Liver (tissue), 9 donors: Measurements from ENCODE around the gene NF1. TPM values are rescaled to one million over a fixed set of nuclear protein-coding genes. Genes with fewer than 3 reads are reported as not detected.
"Not testable (repeated sequence)": the region's sequence is repeated elsewhere in the genome, so short reads cannot be mapped to it uniquely, and the experiment has no call there.

Source experiments
- DNase-seq: peaks from one replicate; pipeline ENCODE4 v3.0.0-alpha.2; 2017; ENCODE audit warnings: low spot score
- H3K27ac ChIP-seq, 2 donors: one replicate each; pipeline ENCODE4 v1.7.0; 2013; ENCODE audit warnings: inconsistent platforms in 2 of 2, low read length in 2 of 2, control low read depth in 1 of 2, low read depth in 1 of 2, mild to moderate bottlenecking in 1 of 2
- H3K27me3 ChIP-seq, 4 donors: one replicate each; pipeline versions ENCODE4 v1.6.1 to v1.7.0; 2013; ENCODE audit warnings: low read length in 3 of 4, inconsistent platforms in 1 of 4, mild to moderate bottlenecking in 1 of 4, moderate library complexity in 1 of 4; ENCODE audit not compliant: control insufficient read depth in 4 of 4, insufficient read depth in 4 of 4
- H3K36me3 ChIP-seq, 4 donors: one replicate each; pipeline versions ENCODE4 v1.6.1 to v1.7.0; 2013; ENCODE audit warnings: low read length in 3 of 4, mild to moderate bottlenecking in 3 of 4, low read depth in 1 of 4, moderate library complexity in 1 of 4; ENCODE audit not compliant: control insufficient read depth in 4 of 4, insufficient read depth in 3 of 4
- H3K4me1 ChIP-seq, 4 donors: one replicate each; pipeline versions ENCODE4 v1.6.1 to v1.7.0; 2013; ENCODE audit warnings: low read length in 3 of 4, mild to moderate bottlenecking in 3 of 4, moderate library complexity in 1 of 4; ENCODE audit not compliant: control insufficient read depth in 4 of 4, insufficient read depth in 4 of 4
- H3K4me3 ChIP-seq, 3 donors: one replicate each; pipeline versions ENCODE4 v1.6.1 to v1.7.0; 2013; ENCODE audit warnings: low read length in 3 of 3, control low read depth in 1 of 3, low read depth in 1 of 3, mild to moderate bottlenecking in 1 of 3
- H3K9ac ChIP-seq, 2 donors: one replicate each; pipeline ENCODE4 v1.7.0; 2013; ENCODE audit warnings: low read length in 2 of 2, mild to moderate bottlenecking in 2 of 2, moderate library complexity in 2 of 2, control low read depth in 1 of 2, low read depth in 1 of 2
- H3K9me3 ChIP-seq, 4 donors: one replicate each; pipeline versions ENCODE4 v1.6.1 to v1.7.0; 2013; ENCODE audit warnings: low read length in 3 of 4; ENCODE audit not compliant: control insufficient read depth in 4 of 4
- ATF3 ChIP-seq: IDR thresholded peaks from 2 replicates; pipeline ENCODE4 v1.6.1; 2016; ENCODE audit warnings: antibody characterized with exemption
- CTCF ChIP-seq: fragments of 150-350 bp; IDR thresholded peaks from 2 replicates; pipeline ENCODE4 v1.5.1; 2017; ENCODE audit warnings: improper control_type of control experiment, low read depth, low read length; ENCODE audit not compliant: missing input control
- EGR1 ChIP-seq, 2 donors: IDR thresholded peaks; 2 replicates each; pipeline ENCODE4 v1.6.1; 2016 to 2018; ENCODE audit warnings: antibody characterized with exemption in 2 of 2, low read depth in 2 of 2
- FOXA1 ChIP-seq: IDR thresholded peaks from 2 replicates; pipeline ENCODE4 v1.6.1; 2016; ENCODE audit warnings: antibody characterized with exemption
- FOXA2 ChIP-seq: IDR thresholded peaks from 2 replicates; pipeline ENCODE4 v1.6.1; 2016; ENCODE audit warnings: antibody characterized with exemption
- GABPA ChIP-seq, 2 donors: IDR thresholded peaks in 1 of 2; conservative IDR thresholded peaks in 1 of 2; 2 replicates each; pipeline ENCODE4 v1.6.1; 2016; ENCODE audit warnings: antibody characterized with exemption in 2 of 2, mild to moderate bottlenecking in 1 of 2, moderate library complexity in 1 of 2
- HNF4A ChIP-seq, 2 donors: conservative IDR thresholded peaks; 2 replicates each; pipeline ENCODE4 v1.6.1; 2016; ENCODE audit warnings: antibody characterized with exemption in 2 of 2, mild to moderate bottlenecking in 2 of 2
- HNF4G ChIP-seq: IDR thresholded peaks from 2 replicates; pipeline ENCODE4 v1.6.1; 2016; ENCODE audit warnings: antibody characterized with exemption
- JUND ChIP-seq, 2 donors: IDR thresholded peaks; 2 replicates each; pipeline ENCODE4 v1.6.1; 2016; ENCODE audit warnings: antibody characterized with exemption in 2 of 2
- MAX ChIP-seq: IDR thresholded peaks from 2 replicates; pipeline ENCODE4 v1.6.1; 2016; ENCODE audit warnings: antibody characterized with exemption
- NR2F2 ChIP-seq: IDR thresholded peaks from 2 replicates; pipeline ENCODE4 v1.6.1; 2016; ENCODE audit warnings: antibody characterized with exemption
- RAD21 ChIP-seq, 2 donors: IDR thresholded peaks; 2 replicates each; pipeline ENCODE4 v1.6.1; 2016; ENCODE audit warnings: antibody characterized with exemption in 2 of 2, mild to moderate bottlenecking in 2 of 2
- REST ChIP-seq: IDR thresholded peaks from 2 replicates; pipeline ENCODE4 v1.6.1; 2016; ENCODE audit warnings: antibody characterized with exemption, mild to moderate bottlenecking
- RXRA ChIP-seq, 2 donors: IDR thresholded peaks; 2 replicates each; pipeline ENCODE4 v1.6.1; 2017 to 2018; ENCODE audit warnings: antibody characterized with exemption in 2 of 2, mild to moderate bottlenecking in 1 of 2
- SP1 ChIP-seq: IDR thresholded peaks from 2 replicates; pipeline ENCODE4 v1.6.1; 2018; ENCODE audit warnings: antibody characterized with exemption, mild to moderate bottlenecking
- TAF1 ChIP-seq: conservative IDR thresholded peaks from 2 replicates; pipeline ENCODE4 v1.6.1; 2016; ENCODE audit warnings: antibody characterized with exemption, mild to moderate bottlenecking
- YY1 ChIP-seq: IDR thresholded peaks from 2 replicates; pipeline ENCODE4 v1.6.1; 2016; ENCODE audit warnings: antibody characterized with exemption, mild to moderate bottlenecking
- ZBTB33 ChIP-seq: IDR thresholded peaks from 2 replicates; pipeline ENCODE4 v1.6.1; 2016; ENCODE audit warnings: antibody characterized with exemption
- WGBS: extraction: QIAGEN DNeasy Blood & Tissue Kit; methylation state at CpG from one replicate; pipeline ENCODE4 v1.1.7; 2013; 5-methylcytosine and 5-hydroxymethylcytosine counted together
- polyA plus RNA-seq, 2 donors: library from polyadenylated mRNA; stranded (reverse) in 1 of 2; unstranded in 1 of 2; fragments of 200-250 nt in 1 of 2; fragments of >200 nt in 1 of 2; fragmentation: Nextera tagmentation in 1 of 2; extraction: Ambion mirVana in 1 of 2; gene quantifications; one replicate each; pipeline versions ENCODE4 v1.2.1 to v1.2.3, GENCODE V29; 2013 to 2015
- total RNA-seq, 2 donors: library from RNA; depleted of rRNA; stranded (reverse); fragments of >200 nt; gene quantifications; one replicate each; pipeline ENCODE4 v1.2.3, GENCODE V29; 2014
- donor health status: healthy.
- donor health status: healthy.
- donor health status: healthy.
- donor health status: healthy.
- donor health status: healthy.

The NF1 gene
- total RNA-seq (10 to 100 TPM; 18.5 to 42.6 TPM), polyA plus RNA-seq (1 to 10 TPM; 4.6 to 8.4 TPM)

GRCh38 chr17:31094600-31095235 lies at the start of gene NF1:
Gene NF1, plus strand, starts transcription at chr17:31094977. Its CDS starts 333 bp downstream, at chr17:31095310.
- Histone ChIP-seq H3K27me3 (no peaks in the 10 kb centered on the region), H3K36me3 (no peaks in the 10 kb centered on the region), H3K27ac (peak within 1 kb of the TSS; percentile 92 to 97), H3K4me1 (peaks cover 0 to 12% (median 10%) of the 10 kb centered on the region in 4 donors), H3K9me3 (no peaks in the 10 kb centered on the region), H3K9ac (peak within 1 kb of the TSS; percentile 74 to 80), H3K4me3 (peak within 1 kb of the TSS; percentile 75 to 96 (median 85))
- peak; percentile 89 for DNase-seq
- TF ChIP-seq RAD21 (IDR thresholded peaks at IDR 0.05) (peak; percentile 12 to 20), GABPA (IDR thresholded peaks at IDR 0.05 in 1 of 2, conservative IDR thresholded peaks at IDR 0.05 in 1 of 2) (peak; percentile 48 to 78), HNF4A (conservative IDR thresholded peaks at IDR 0.05) (no peak), NR2F2 (no peak), CTCF (no peak), REST (no peak), MAX (peak; percentile 40), ZBTB33 (no peak), JUND (IDR thresholded peaks at IDR 0.05) (peak; percentile 80 to 88), TAF1 (peak; percentile 37), SP1 (no peak), HNF4G (no peak), YY1 (peak; percentile 96), EGR1 (IDR thresholded peaks at IDR 0.05; ENCODE audit: low read depth in 2 of 2) (no peak), FOXA2 (no peak), ATF3 (peak; percentile 46), FOXA1 (no peak), RXRA (IDR thresholded peaks at IDR 0.05) (no peak)
- WGBS = under 1% methylated on average over 45 of the region's 45 CpGs

GRCh38 chr17:31046856-31047425 lies 47.8 kb upstream of the NF1 start:
- H3K4me3 ChIP-seq, H3K27ac ChIP-seq, H3K9ac ChIP-seq, H3K4me1 ChIP-seq, DNase-seq, H3K9me3 ChIP-seq, H3K36me3 ChIP-seq, H3K27me3 ChIP-seq: not testable (repeated sequence)
- WGBS = 94% methylated on average over 6 of the region's 7 CpGs
